ENCODE measurements around the gene GALNT8. TPM values are rescaled to one million over a fixed set of nuclear protein-coding genes. Genes with fewer than 3 reads are reported as not detected.

Gene GALNT8
- total RNA-seq, 1 experiment from 2014 or later, result not detected

- DNase-seq (ENCODE audit: low read depth, low spot score) (no peak), ATAC-seq (no peak)
- H3K27me3 ChIP-seq (ENCODE audit: control insufficient read depth, insufficient read depth, low read length), result no peaks in the 10 kb centered on the region
- ChIA-PET POLR2A (no interaction called here), CTCF (no interaction called here)
- H3K4me1 ChIP-seq (ENCODE audit: control insufficient read depth, insufficient read depth, low read length), result no peaks in the 10 kb centered on the region
- no peaks in the 10 kb centered on the region for H3K9me3 ChIP-seq (ENCODE audit: control insufficient read depth, insufficient read depth, low read depth, low read length)
- no peaks in the 10 kb centered on the region for H3K36me3 ChIP-seq (ENCODE audit: control insufficient read depth, insufficient read depth, low read length)
- intact Hi-C loops (cut with micrococcal nuclease; ENCODE audit: unreplicated experiment), result no loop called here
- no peak for TF ChIP-seq POLR2AphosphoS5 (IDR thresholded peaks at IDR 0.05; ENCODE audit: low read depth, low read length)
- TF ChIP-seq TCF7L2 (IDR thresholded peaks at IDR 0.05; ENCODE audit: low read depth, low read length), result no peak
- no peak for TF ChIP-seq SIN3A (IDR thresholded peaks at IDR 0.05; ENCODE audit: borderline replicate concordance, insufficient read depth, low read depth, low read length)
- no peak for TF ChIP-seq REST (IDR thresholded peaks at IDR 0.05; ENCODE audit: insufficient read depth in 1 of 2, low read depth in 2 of 2, low read length in 1 of 2)
- TF ChIP-seq CTCF (IDR thresholded peaks at IDR 0.05), result no peak
- no TSS peak for BruUV-seq (replicated peaks)
- in situ Hi-C loops (cut with HindIII; ENCODE audit: low pct_unique_long_range_greater_than_20kb, low sequenced_read_pairs), result no loop called here
- H3K27ac ChIP-seq (ENCODE audit: low read length), result no peak overlapping the region
- no peak overlapping the region for H3K4me3 ChIP-seq (ENCODE audit: low read depth in 2 of 2, low read length in 2 of 2)
These were observed 18.6 kb upstream of the GALNT8 start for GRCh38 chr12:4701395-4702190.

- intact Hi-C loops (cut with micrococcal nuclease; ENCODE audit: unreplicated experiment) (no loop called here), in situ Hi-C loops (cut with HindIII; ENCODE audit: low pct_unique_long_range_greater_than_20kb, low sequenced_read_pairs) (no loop called here)
- CTCF ChIA-PET, result no interaction called here
- no TSS peak for BruUV-seq (replicated peaks)
- Histone ChIP-seq H3K27ac (ENCODE audit: low read length) (no peak overlapping the region), H3K36me3 (ENCODE audit: control insufficient read depth, insufficient read depth, low read length) (no peaks in the 10 kb centered on the region), H3K4me1 (ENCODE audit: control insufficient read depth, insufficient read depth, low read length) (no peaks in the 10 kb centered on the region), H3K4me3 (ENCODE audit: low read depth in 2 of 2, low read length in 2 of 2) (no peak overlapping the region), H3K27me3 (ENCODE audit: control insufficient read depth, insufficient read depth, low read length) (peaks cover 6% of the 10 kb centered on the region; the same call in 1 of the 2 replicates), H3K9me3 (ENCODE audit: control insufficient read depth, insufficient read depth, low read depth, low read length) (no peaks in the 10 kb centered on the region)
- ATAC-seq (no peak), DNase-seq (ENCODE audit: low read depth, low spot score) (no peak)
- TF ChIP-seq REST (IDR thresholded peaks at IDR 0.05; ENCODE audit: insufficient read depth in 1 of 2, low read depth in 2 of 2, low read length in 1 of 2), result no peak
- no peak for TF ChIP-seq TCF7L2 (IDR thresholded peaks at IDR 0.05; ENCODE audit: low read depth, low read length)
- TF ChIP-seq POLR2AphosphoS5 (IDR thresholded peaks at IDR 0.05; ENCODE audit: low read depth, low read length), result no peak
- no peak for TF ChIP-seq CTCF (IDR thresholded peaks at IDR 0.05)
- TF ChIP-seq SIN3A (IDR thresholded peaks at IDR 0.05; ENCODE audit: borderline replicate concordance, insufficient read depth, low read depth, low read length), result no peak
- POLR2A ChIA-PET, result no interaction called here
These were observed 16.5 kb upstream of the GALNT8 start for GRCh38 chr12:4703676-4704075.
